Lung (tissue), 12 donors: ENCODE measurements around the gene EVI2B. TPM values are rescaled to one million over a fixed set of nuclear protein-coding genes. Genes with fewer than 3 reads are reported as not detected.
A peak's percentile ranks its signal among the peaks of the same experiment; 100 is the strongest.

Experiments used
- ATAC-seq: fragments of 200-7000 bp; cut with Tn5 transposase; one replicate; pipeline ENCODE4 v1.9.1; 2020; ENCODE audit warnings: moderate number of reproducible peaks; ENCODE audit not compliant: insufficient read depth, low FRiP score
- DNase-seq, 3 donors: peaks; one replicate each; pipeline ENCODE4 v3.0.0-alpha.2; 2013 to 2017
- H3K27ac ChIP-seq, 2 donors: one replicate each; pipeline ENCODE4 v1.5.1; 2013; ENCODE audit warnings: mild to moderate bottlenecking in 2 of 2, moderate library complexity in 2 of 2, control low read depth in 1 of 2, inconsistent platforms in 1 of 2, low read depth in 1 of 2, low read length in 1 of 2
- H3K27me3 ChIP-seq, 3 donors: one replicate each; pipeline ENCODE4 v1.5.1; 2013; ENCODE audit warnings: low read length in 2 of 3; ENCODE audit not compliant: control insufficient read depth in 3 of 3, insufficient read depth in 3 of 3
- H3K36me3 ChIP-seq, 4 donors: one replicate each; pipeline ENCODE4 v1.5.1; 2013; ENCODE audit warnings: low read length in 4 of 4, mild to moderate bottlenecking in 1 of 4, moderate library complexity in 1 of 4; ENCODE audit not compliant: control insufficient read depth in 4 of 4, insufficient read depth in 4 of 4
- H3K4me1 ChIP-seq, 5 donors: one replicate each; pipeline ENCODE4 v1.5.1; 2013; ENCODE audit warnings: low read length in 5 of 5, mild to moderate bottlenecking in 2 of 5, moderate library complexity in 1 of 5; ENCODE audit not compliant: control insufficient read depth in 5 of 5, insufficient read depth in 5 of 5
- H3K4me3 ChIP-seq: one replicate; pipeline ENCODE4 v1.5.1; 2013; ENCODE audit warnings: mild to moderate bottlenecking, control low read depth, moderate library complexity
- H3K9ac ChIP-seq, 2 donors: one replicate each; pipeline ENCODE4 v1.5.1; 2013; ENCODE audit warnings: low read length in 2 of 2, control low read depth in 1 of 2; ENCODE audit not compliant: insufficient read depth in 1 of 2
- H3K9me3 ChIP-seq, 4 donors: one replicate each; pipeline ENCODE4 v1.5.1; 2013; ENCODE audit warnings: low read length in 3 of 4, mild to moderate bottlenecking in 1 of 4, moderate library complexity in 1 of 4; ENCODE audit not compliant: control insufficient read depth in 4 of 4, insufficient read depth in 3 of 4
- CTCF ChIP-seq: IDR thresholded peaks from 2 replicates; pipeline ENCODE4 v1.5.1; 2012; ENCODE audit warnings: mild to moderate bottlenecking; ENCODE audit errors: control extremely low read depth, extremely low read depth
- WGBS, 2 donors: extraction: QIAGEN DNeasy Blood & Tissue Kit; methylation state at CpG; one replicate each; pipeline ENCODE4 v1.1.7; 2013; 5-methylcytosine and 5-hydroxymethylcytosine counted together
- polyA plus RNA-seq, 2 donors: library from polyadenylated mRNA; stranded (reverse); fragments of 200-250 nt; gene quantifications; one replicate each; pipeline ENCODE4 v1.2.1, GENCODE V29; 2013
- total RNA-seq, 2 donors: library from RNA; depleted of rRNA in 1 of 2; stranded (reverse); fragments of >200 nt in 1 of 2; gene quantifications; one replicate each; pipeline ENCODE4 v1.2.1, GENCODE V29; 2014 to 2021
- donor health status: control.
- donor health status: control.
- donor health status: Bipolar disorder and iron deficiency.
- donor health status: healthy.
- donor health status: DM: yes; HTN: yes; CAD: no.

The EVI2B gene
- total and polyA plus RNA-seq, 4 donors = 8.1 to 86.9 (median 27.9) TPM

DNA sequence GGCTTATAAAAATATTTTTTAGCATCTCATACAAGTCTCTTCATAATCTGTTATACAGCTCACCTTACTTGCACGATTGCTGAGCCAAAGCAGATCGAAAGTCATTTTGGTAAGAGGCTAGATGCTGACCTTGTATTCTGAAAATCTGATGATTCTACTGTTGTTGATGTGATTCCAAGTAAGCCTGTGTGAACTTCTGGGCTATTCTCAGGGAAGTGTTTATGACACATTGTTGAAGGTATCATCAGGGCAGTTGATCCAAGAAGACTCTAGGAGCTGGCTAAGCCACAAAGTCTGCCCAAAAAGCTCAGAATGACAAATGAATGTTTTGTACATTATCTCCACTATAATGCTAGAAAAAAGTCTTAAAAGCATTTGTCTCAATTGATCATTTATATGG is 32.8 kb downstream of the EVI2B start:
- H3K9ac ChIP-seq = no peak overlapping the region
- WGBS, 2 donors = 99% methylated on average over 2 of the region's 2 CpGs
- DNase-seq (no peak), ATAC-seq (no peak)
- H3K27me3 ChIP-seq = no peaks in the 10 kb centered on the region
- H3K9me3 ChIP-seq = no peaks in the 10 kb centered on the region
- no peaks in the 10 kb centered on the region for H3K4me1 ChIP-seq
- H3K36me3 ChIP-seq = peaks cover 3 to 8% (median 6%) of the 10 kb centered on the region in 4 donors
- no peak overlapping the region for H3K27ac ChIP-seq
- no peak overlapping the region for H3K4me3 ChIP-seq
- no peak for TF ChIP-seq CTCF

GRCh38 chr17:31279401-31279800 is 34.5 kb downstream of the EVI2B start:
- no peaks in the 10 kb centered on the region for H3K9me3 ChIP-seq
- no peak overlapping the region for H3K9ac ChIP-seq
- no peaks in the 10 kb centered on the region for H3K27me3 ChIP-seq
- TF ChIP-seq CTCF = no peak
- WGBS, 2 donors = 96 to 98% methylated on average over 2 of the region's 2 CpGs
- no peak overlapping the region for H3K4me3 ChIP-seq
- peaks cover 3 to 8% (median 6%) of the 10 kb centered on the region in 4 donors for H3K36me3 ChIP-seq
- H3K27ac ChIP-seq = no peak overlapping the region
- ATAC-seq (no peak), DNase-seq (no peak)
- H3K4me1 ChIP-seq = peaks cover 0 to 8% (median 0%) of the 10 kb centered on the region in 5 donors

- no peak overlapping the region for H3K4me3 ChIP-seq
- ATAC-seq = no peak
- H3K9ac ChIP-seq = no peak overlapping the region
- 54 to 81% methylated on average over 1 of the region's 1 CpG for WGBS, 2 donors
- no peak for TF ChIP-seq CTCF
- no peaks in the 10 kb centered on the region for H3K9me3 ChIP-seq
- no peak for DNase-seq
- no peaks in the 10 kb centered on the region for H3K27me3 ChIP-seq
- H3K27ac ChIP-seq = peak overlapping the region in 1 of 2 donors; percentile 50
- peaks cover 0 to 14% (median 7%) of the 10 kb centered on the region in 5 donors for H3K4me1 ChIP-seq
- peaks cover 3 to 13% (median 5%) of the 10 kb centered on the region in 4 donors for H3K36me3 ChIP-seq
These were observed 38.7 kb downstream of the EVI2B start for GRCh38 chr17:31275116-31275515.

GRCh38 chr17:31274252-31274651 is 39.6 kb downstream of the EVI2B start:
- peaks cover 0 to 14% (median 7%) of the 10 kb centered on the region in 5 donors for H3K4me1 ChIP-seq
- TF ChIP-seq CTCF = no peak
- no peaks in the 10 kb centered on the region for H3K27me3 ChIP-seq
- no peak for ATAC-seq
- H3K9me3 ChIP-seq = no peaks in the 10 kb centered on the region
- 34 to 51% methylated on average over 2 of the region's 2 CpGs for WGBS, 2 donors
- H3K4me3 ChIP-seq = no peak overlapping the region
- H3K36me3 ChIP-seq = peaks cover 3 to 13% (median 6%) of the 10 kb centered on the region in 4 donors
- no peak overlapping the region for H3K9ac ChIP-seq
- H3K27ac ChIP-seq = no peak overlapping the region
- DNase-seq = peak in 2 of 3 donors; percentile 67 to 87
